ENCODE data around the gene IL4I1. TPM values are rescaled to one million over a fixed set of nuclear protein-coding genes. Genes with fewer than 3 reads are reported as not detected.

The IL4I1 gene
- total RNA-seq, 4 donors from 2014 or later: 0.63 to 3.0 (median 1.7) TPM; not detected in 1

- DNase-seq (ENCODE audit: low spot score in 2 of 2): no peak
- TF ChIP-seq POLR2A (IDR thresholded peaks at IDR 0.05): no peak
- TF ChIP-seq EP300 (IDR thresholded peaks at IDR 0.05): no peak
- no peak for TF ChIP-seq CTCF (IDR thresholded peaks at IDR 0.05)
- peaks cover 0 to 6% (median 5%) of the 10 kb centered on the region in 4 donors for H3K4me1 ChIP-seq
- H3K36me3 ChIP-seq: peaks cover 0 to 10% (median 0%) of the 10 kb centered on the region in 3 donors
- no peaks in the 10 kb centered on the region for H3K27me3 ChIP-seq
- peaks cover 0 to 5% (median 1%) of the 10 kb centered on the region in 4 donors for H3K9me3 ChIP-seq
- 85% methylated on average over 5 of the region's 5 CpGs for WGBS, 2 donors
- no peak overlapping the region for H3K4me3 ChIP-seq
- H3K27ac ChIP-seq: no peak overlapping the region
Measured at GRCh38 chr19:49846408-49846807, 50.3 kb downstream of the IL4I1 start.

GRCh38 chr19:49845414-49845813, 51.3 kb downstream of the IL4I1 start:
- WGBS, 2 donors: 55 to 62% methylated on average over 3 of the region's 3 CpGs
- no peak for TF ChIP-seq EP300 (IDR thresholded peaks at IDR 0.05)
- no peak for TF ChIP-seq POLR2A (IDR thresholded peaks at IDR 0.05)
- no peak for DNase-seq (ENCODE audit: low spot score in 2 of 2)
- Histone ChIP-seq H3K36me3 (peaks cover 0 to 20% (median 0%) of the 10 kb centered on the region in 3 donors), H3K27me3 (no peaks in the 10 kb centered on the region), H3K4me1 (peaks cover 0 to 6% (median 5%) of the 10 kb centered on the region in 4 donors), H3K4me3 (no peak overlapping the region), H3K27ac (no peak overlapping the region), H3K9me3 (peaks cover 0 to 5% (median 1%) of the 10 kb centered on the region in 4 donors)

- 75 to 83% methylated on average over 16 to 18 of the region's 18 CpGs for WGBS, 2 donors
- Histone ChIP-seq H3K9me3 (peaks cover 0 to 3% (median 1%) of the 10 kb centered on the region in 4 donors), H3K27me3 (no peaks in the 10 kb centered on the region), H3K4me1 (peaks cover 0 to 4% (median 0%) of the 10 kb centered on the region in 4 donors), H3K36me3 (peaks cover 0 to 28% (median 0%) of the 10 kb centered on the region in 3 donors), H3K4me3 (no peak overlapping the region), H3K27ac (no peak overlapping the region)
- TF ChIP-seq EP300 (IDR thresholded peaks at IDR 0.05) (no peak), CTCF (IDR thresholded peaks at IDR 0.05) (no peak), POLR2A (IDR thresholded peaks at IDR 0.05) (no peak)
- no peak for DNase-seq (ENCODE audit: low spot score in 2 of 2)
Measured at GRCh38 chr19:49844138-49845095, 52.3 kb downstream of the IL4I1 start.

- TF ChIP-seq CTCF (IDR thresholded peaks at IDR 0.05): no peak
- no peak for TF ChIP-seq EP300 (IDR thresholded peaks at IDR 0.05)
- no peak for TF ChIP-seq POLR2A (IDR thresholded peaks at IDR 0.05)
- peaks cover 0 to 40% (median 0%) of the 10 kb centered on the region in 3 donors for H3K36me3 ChIP-seq
- no peak overlapping the region for H3K27ac ChIP-seq
- no peaks in the 10 kb centered on the region for H3K9me3 ChIP-seq
- H3K4me3 ChIP-seq: no peak overlapping the region
- H3K27me3 ChIP-seq: no peaks in the 10 kb centered on the region
- WGBS, 2 donors: 84 to 94% methylated on average over 3 of the region's 3 CpGs
- no peak for DNase-seq (ENCODE audit: low spot score in 2 of 2)
- peaks cover 0 to under 1% (median 0%) of the 10 kb centered on the region in 4 donors for H3K4me1 ChIP-seq
Measured at GRCh38 chr19:49843265-49843664, 53.4 kb downstream of the IL4I1 start.

GRCh38 chr19:49840736-49841249, 55.9 kb downstream of the IL4I1 start:
- no peaks in the 10 kb centered on the region for H3K27me3 ChIP-seq
- no peak overlapping the region for H3K4me3 ChIP-seq
- H3K36me3 ChIP-seq: peaks cover 0 to 64% (median 6%) of the 10 kb centered on the region in 3 donors
- no peaks in the 10 kb centered on the region for H3K9me3 ChIP-seq
- H3K27ac ChIP-seq: no peak overlapping the region
- no peak for DNase-seq (ENCODE audit: low spot score in 2 of 2)
- TF ChIP-seq CTCF (IDR thresholded peaks at IDR 0.05): no peak
- no peak for TF ChIP-seq POLR2A (IDR thresholded peaks at IDR 0.05)
- TF ChIP-seq EP300 (IDR thresholded peaks at IDR 0.05): no peak
- WGBS, 2 donors: 84 to 88% methylated on average over 17 of the region's 17 CpGs
- no peaks in the 10 kb centered on the region for H3K4me1 ChIP-seq
